Measurements from ENCODE around the gene TMX3. TPM values are rescaled to one million over a fixed set of nuclear protein-coding genes. Genes with fewer than 3 reads are reported as not detected.
A peak's percentile ranks its signal among the peaks of the same experiment; 100 is the strongest.

TMX3 gene
- total RNA-seq, 2 donors from 2014 or later, result 24.4 to 25.9 TPM

- H3K36me3 ChIP-seq, result no peaks in the 10 kb centered on the region
- H3K4me1 ChIP-seq, result no peaks in the 10 kb centered on the region
- no peak overlapping the region for H3K27ac ChIP-seq
- H3K9me3 ChIP-seq, result no peaks in the 10 kb centered on the region
- no peak overlapping the region for H3K4me3 ChIP-seq
- H3K27me3 ChIP-seq, result no peaks in the 10 kb centered on the region
- intact Hi-C loops (cut with DNase I), result no loop called here
- no peak for DNase-seq
- H3K9ac ChIP-seq (ENCODE audit: low read depth in 2 of 2, low read length in 2 of 2), result no peak overlapping the region
- TF ChIP-seq CTCF (IDR thresholded peaks at IDR 0.05), result no peak
Measured at GRCh38 chr18:68724021-68724420, 9.1 kb upstream of the TMX3 start.

- DNase-seq, result no peak
- no peaks in the 10 kb centered on the region for H3K27me3 ChIP-seq
- H3K36me3 ChIP-seq, result no peaks in the 10 kb centered on the region
- intact Hi-C loops (cut with DNase I), result no loop called here
- no peak overlapping the region for H3K27ac ChIP-seq
- H3K9ac ChIP-seq (ENCODE audit: low read depth in 2 of 2, low read length in 2 of 2), result no peak overlapping the region
- H3K4me1 ChIP-seq, result no peaks in the 10 kb centered on the region
- H3K4me3 ChIP-seq, result no peak overlapping the region
- TF ChIP-seq CTCF (IDR thresholded peaks at IDR 0.05), result no peak
- H3K9me3 ChIP-seq, result no peaks in the 10 kb centered on the region
Measured at GRCh38 chr18:68723539-68723938, 8.6 kb upstream of the TMX3 start.

- Histone ChIP-seq H3K9ac (ENCODE audit: low read depth in 2 of 2, low read length in 2 of 2) (no peak overlapping the region), H3K27ac (no peak overlapping the region), H3K27me3 (no peaks in the 10 kb centered on the region), H3K36me3 (no peaks in the 10 kb centered on the region), H3K4me1 (no peaks in the 10 kb centered on the region), H3K9me3 (no peaks in the 10 kb centered on the region), H3K4me3 (no peak overlapping the region)
- no peak for DNase-seq
- no peak for TF ChIP-seq CTCF (IDR thresholded peaks at IDR 0.05)
- intact Hi-C loops (cut with DNase I), result no loop called here
Measured at GRCh38 chr18:68722821-68723220, 7.9 kb upstream of the TMX3 start.

GRCh38 chr18:68721681-68722583 is 7.0 kb upstream of the TMX3 start:
- Histone ChIP-seq H3K4me1 (no peaks in the 10 kb centered on the region), H3K36me3 (no peaks in the 10 kb centered on the region), H3K27me3 (no peaks in the 10 kb centered on the region), H3K4me3 (no peak overlapping the region), H3K27ac (peak overlapping the region; percentile 25), H3K9me3 (no peaks in the 10 kb centered on the region), H3K9ac (ENCODE audit: low read depth in 2 of 2, low read length in 2 of 2) (peak overlapping the region in 1 of 2 donors; percentile 20)
- no peak for DNase-seq
- intact Hi-C loops (cut with DNase I), result no loop called here
- no peak for TF ChIP-seq CTCF (IDR thresholded peaks at IDR 0.05)

- H3K4me1 ChIP-seq, result no peaks in the 10 kb centered on the region
- no peaks in the 10 kb centered on the region for H3K36me3 ChIP-seq
- peak; percentile 20 for DNase-seq
- no peak for TF ChIP-seq CTCF (IDR thresholded peaks at IDR 0.05)
- H3K27ac ChIP-seq, result peak overlapping the region; percentile 76
- H3K9ac ChIP-seq (ENCODE audit: low read depth in 2 of 2, low read length in 2 of 2), result peak overlapping the region; percentile 88 to 92
- H3K4me3 ChIP-seq, result peak overlapping the region; percentile 97
- intact Hi-C loops (cut with DNase I), result no loop called here
- H3K27me3 ChIP-seq, result no peaks in the 10 kb centered on the region
- no peaks in the 10 kb centered on the region for H3K9me3 ChIP-seq
Measured at GRCh38 chr18:68714366-68714711, 569 bp downstream of the TMX3 start.

All from colonic mucosa (tissue), 4 donors.